Neural progenitor cell (in vitro differentiated cells): ENCODE measurements around the gene PMVK.

Experiments used
- CTCF ChIP-seq: fragments of 200-600 bp; sonication (generic); IDR thresholded peaks from 2 replicates; pipeline ENCODE4 v1.5.1; 2017; ENCODE audit warnings: antibody characterized with exemption, mild to moderate bottlenecking
- EZH2 ChIP-seq: fragments of 200-600 bp; sonication (generic); IDR thresholded peaks from 2 replicates; pipeline ENCODE4 v1.6.1; 2017; ENCODE audit warnings: antibody characterized with exemption, mild to moderate bottlenecking, moderate library complexity
- EZH2phosphoT487 ChIP-seq: fragments of 200-600 bp; sonication (generic); IDR thresholded peaks from 2 replicates; pipeline ENCODE4 v1.6.1; 2017; ENCODE audit warnings: antibody characterized with exemption

GRCh38 chr1:154954541-154954940, 18.0 kb upstream of the PMVK start:
- TF ChIP-seq EZH2: no peak
- TF ChIP-seq CTCF: no peak
- TF ChIP-seq EZH2phosphoT487: no peak
